ENCODE data around the gene CDAN1. TPM values are rescaled to one million over a fixed set of nuclear protein-coding genes. Genes with fewer than 3 reads are reported as not detected.

The CDAN1 gene, protein sequence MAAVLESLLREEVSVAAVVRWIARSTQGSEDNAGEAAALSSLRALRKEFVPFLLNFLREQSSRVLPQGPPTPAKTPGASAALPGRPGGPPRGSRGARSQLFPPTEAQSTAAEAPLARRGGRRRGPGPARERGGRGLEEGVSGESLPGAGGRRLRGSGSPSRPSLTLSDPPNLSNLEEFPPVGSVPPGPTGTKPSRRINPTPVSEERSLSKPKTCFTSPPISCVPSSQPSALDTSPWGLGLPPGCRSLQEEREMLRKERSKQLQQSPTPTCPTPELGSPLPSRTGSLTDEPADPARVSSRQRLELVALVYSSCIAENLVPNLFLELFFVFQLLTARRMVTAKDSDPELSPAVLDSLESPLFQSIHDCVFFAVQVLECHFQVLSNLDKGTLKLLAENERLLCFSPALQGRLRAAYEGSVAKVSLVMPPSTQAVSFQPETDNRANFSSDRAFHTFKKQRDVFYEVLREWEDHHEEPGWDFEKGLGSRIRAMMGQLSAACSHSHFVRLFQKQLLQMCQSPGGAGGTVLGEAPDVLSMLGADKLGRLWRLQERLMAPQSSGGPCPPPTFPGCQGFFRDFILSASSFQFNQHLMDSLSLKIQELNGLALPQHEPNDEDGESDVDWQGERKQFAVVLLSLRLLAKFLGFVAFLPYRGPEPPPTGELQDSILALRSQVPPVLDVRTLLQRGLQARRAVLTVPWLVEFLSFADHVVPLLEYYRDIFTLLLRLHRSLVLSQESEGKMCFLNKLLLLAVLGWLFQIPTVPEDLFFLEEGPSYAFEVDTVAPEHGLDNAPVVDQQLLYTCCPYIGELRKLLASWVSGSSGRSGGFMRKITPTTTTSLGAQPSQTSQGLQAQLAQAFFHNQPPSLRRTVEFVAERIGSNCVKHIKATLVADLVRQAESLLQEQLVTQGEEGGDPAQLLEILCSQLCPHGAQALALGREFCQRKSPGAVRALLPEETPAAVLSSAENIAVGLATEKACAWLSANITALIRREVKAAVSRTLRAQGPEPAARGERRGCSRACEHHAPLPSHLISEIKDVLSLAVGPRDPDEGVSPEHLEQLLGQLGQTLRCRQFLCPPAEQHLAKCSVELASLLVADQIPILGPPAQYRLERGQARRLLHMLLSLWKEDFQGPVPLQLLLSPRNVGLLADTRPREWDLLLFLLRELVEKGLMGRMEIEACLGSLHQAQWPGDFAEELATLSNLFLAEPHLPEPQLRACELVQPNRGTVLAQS
- total RNA-seq (2022; extraction: Qiagen RNA extraction; ENCODE audit: low read depth), result 4.8 to 7.1 TPM (median 6.4 TPM) in 5 replicates

DNA sequence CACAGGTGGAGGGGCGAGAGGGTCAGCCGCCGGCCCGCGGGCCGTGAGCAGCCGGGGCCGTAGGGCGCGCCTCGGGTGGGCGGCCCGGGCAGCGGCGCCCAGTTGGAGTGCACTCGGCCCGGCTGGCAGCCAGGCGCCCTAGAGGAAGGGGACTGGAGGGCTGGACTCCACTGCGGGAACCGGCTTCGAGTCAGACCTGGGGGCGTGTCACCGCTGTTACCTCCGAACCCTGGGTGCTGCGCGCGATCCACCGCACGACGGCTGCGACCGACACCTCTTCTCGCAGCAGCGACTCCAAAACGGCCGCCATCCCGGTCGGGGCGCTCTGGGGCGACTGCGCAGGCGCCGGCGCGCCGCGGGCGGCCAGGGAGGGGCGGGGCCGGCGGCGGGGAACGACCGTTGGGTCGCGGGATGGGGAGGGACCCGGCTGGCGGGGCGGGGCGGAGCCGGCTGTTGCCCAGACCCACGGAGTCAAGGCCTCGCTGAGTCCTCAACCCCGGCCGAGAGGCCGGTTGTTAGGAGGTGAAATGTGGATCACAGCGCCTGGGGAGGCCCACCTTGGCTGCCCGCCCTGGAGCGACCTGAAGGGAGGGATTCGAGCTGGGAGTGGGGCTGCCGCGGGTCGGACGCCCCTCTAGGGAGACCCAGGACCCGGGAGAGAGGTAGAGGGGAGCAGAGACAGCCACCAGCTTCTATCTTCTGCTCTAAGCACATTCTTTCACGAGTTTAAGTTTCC, at the start of gene CDAN1:
TSS of gene CDAN1 (minus strand) at position 336 of the 736 bp plus-strand sequence. CDS start at position 310, 26 bp downstream.

Other genes starting within 250 kb of the CDAN1 start
- gene ZNF106, start 246.0 kb downstream of the CDAN1 start, total RNA-seq (2022; extraction: Qiagen RNA extraction; ENCODE audit: low read depth), result 6.5 to 11.7 TPM (median 10.7 TPM) in 5 replicates
- gene SNAP23, start 241.5 kb downstream of the CDAN1 start, total RNA-seq (2022; extraction: Qiagen RNA extraction; ENCODE audit: low read depth), result 15.9 to 42.0 TPM (median 22.9 TPM) in 5 replicates
- gene LRRC57, start 188.3 kb downstream of the CDAN1 start, total RNA-seq (2022; extraction: Qiagen RNA extraction; ENCODE audit: low read depth), result 11.1 to 11.6 TPM (median 11.5 TPM) in 5 replicates
- gene HAUS2, start 188.3 kb downstream of the CDAN1 start, total RNA-seq (2022; extraction: Qiagen RNA extraction; ENCODE audit: low read depth), result 14.5 to 21.0 TPM (median 19.6 TPM) in 5 replicates
- 1.1 to 1.8 TPM (median 1.6 TPM) in 5 replicates for gene STARD9, start 161.5 kb downstream of the CDAN1 start, total RNA-seq (2022; extraction: Qiagen RNA extraction; ENCODE audit: low read depth)
- 0.63 to 2.2 TPM (median 1.9 TPM) in 5 replicates for gene TTBK2, start 183.7 kb upstream of the CDAN1 start, total RNA-seq (2022; extraction: Qiagen RNA extraction; ENCODE audit: low read depth)

Data from A549 treated with RU486 at 1 μM for 4 hours (cell line).